Memory B cell (primary cell): ENCODE measurements around the gene PLD6.
A peak's percentile ranks its signal among the peaks of the same experiment; 100 is the strongest.
"Not testable (repeated sequence)": the region's sequence is repeated elsewhere in the genome, so short reads cannot be mapped to it uniquely, and the experiment has no call there.

Experiments used
- ATAC-seq: fragments of 150-1000 bp; cut with Tn5 transposase; 2 replicates; pipeline ENCODE4 v1.10.0; 2021; ENCODE audit warnings: low read depth, mild to moderate bottlenecking, moderate library complexity
- DNase-seq, 2 donors: peaks; one replicate each; pipeline ENCODE4 v3.0.0; 2022; ENCODE audit warnings: low spot score in 2 of 2
- H3K27ac Mint-ChIP-seq: one replicate; pipeline ENCODE4 v1.8.0; 2022; ENCODE audit warnings: mild to moderate bottlenecking, moderate library complexity, mixed read lengths
- H3K27me3 Mint-ChIP-seq: one replicate; pipeline ENCODE4 v1.8.0; 2022; ENCODE audit warnings: mixed read lengths
- H3K36me3 Mint-ChIP-seq: one replicate; pipeline ENCODE4 v1.8.0; 2022; ENCODE audit warnings: mild to moderate bottlenecking, mixed read lengths
- H3K4me1 Mint-ChIP-seq: one replicate; pipeline ENCODE4 v1.8.0; 2022; ENCODE audit warnings: mixed read lengths
- H3K4me3 Mint-ChIP-seq: one replicate; pipeline ENCODE4 v1.8.0; 2022; ENCODE audit warnings: mild to moderate bottlenecking, moderate library complexity, mixed read lengths
- H3K9me3 Mint-ChIP-seq: one replicate; pipeline ENCODE4 v1.8.0; 2022; ENCODE audit warnings: mixed read lengths

PLD6 gene

DNA sequence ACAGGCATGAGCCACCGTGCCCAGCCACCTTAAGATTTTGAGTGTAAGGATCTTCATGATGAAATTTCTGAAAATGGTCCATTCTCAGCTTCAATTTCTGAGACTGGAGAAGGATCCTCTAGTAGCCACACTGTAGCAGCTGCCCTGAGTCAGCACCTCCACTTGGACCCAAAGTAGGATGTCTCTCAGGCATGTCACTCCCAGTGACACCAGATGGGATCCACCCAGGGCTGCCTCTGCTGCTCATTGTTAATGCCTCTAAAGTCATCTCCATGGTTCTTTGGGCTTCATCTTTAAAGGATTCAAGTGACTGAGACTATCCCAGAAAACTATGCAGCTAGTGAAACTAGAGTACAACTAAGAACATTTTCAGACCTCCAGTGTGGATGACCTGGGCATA is 7.9 kb downstream of the PLD6 start:
- ATAC-seq (no peak), DNase-seq (no peak)
- no peak overlapping the region for H3K4me3 Mint-ChIP-seq
- no peaks in the 10 kb centered on the region for H3K27me3 Mint-ChIP-seq
- H3K9me3 Mint-ChIP-seq: no peaks in the 10 kb centered on the region
- H3K36me3 Mint-ChIP-seq: peaks cover 3% of the 10 kb centered on the region
- peaks cover 3% of the 10 kb centered on the region for H3K4me1 Mint-ChIP-seq
- no peak overlapping the region for H3K27ac Mint-ChIP-seq

DNA sequence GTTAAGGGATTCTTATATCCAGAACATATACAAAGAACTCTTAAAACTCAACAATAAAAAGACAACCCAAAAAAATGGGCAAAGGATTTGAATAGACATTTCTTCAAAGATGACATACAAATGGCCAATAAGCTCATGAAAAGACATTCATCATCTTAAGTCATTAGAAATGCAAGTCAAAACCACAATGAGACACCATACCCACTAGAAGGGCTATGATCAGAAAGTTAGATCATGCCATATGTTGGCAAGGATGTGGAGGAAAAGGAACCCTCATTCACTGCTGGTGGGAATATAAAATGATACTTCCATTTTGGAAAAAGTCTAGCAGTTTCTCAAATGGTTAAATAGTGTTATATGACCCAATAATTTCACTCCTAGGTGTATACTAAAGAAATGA is 9.4 kb downstream of the PLD6 start:
- DNase-seq (no peak), ATAC-seq (no peak)
- no peaks in the 10 kb centered on the region for H3K9me3 Mint-ChIP-seq
- H3K4me3 Mint-ChIP-seq: no peak overlapping the region
- H3K27me3 Mint-ChIP-seq: no peaks in the 10 kb centered on the region
- H3K4me1 Mint-ChIP-seq: peaks cover 3% of the 10 kb centered on the region
- no peaks in the 10 kb centered on the region for H3K36me3 Mint-ChIP-seq
- peak overlapping the region; percentile 69 for H3K27ac Mint-ChIP-seq

DNA sequence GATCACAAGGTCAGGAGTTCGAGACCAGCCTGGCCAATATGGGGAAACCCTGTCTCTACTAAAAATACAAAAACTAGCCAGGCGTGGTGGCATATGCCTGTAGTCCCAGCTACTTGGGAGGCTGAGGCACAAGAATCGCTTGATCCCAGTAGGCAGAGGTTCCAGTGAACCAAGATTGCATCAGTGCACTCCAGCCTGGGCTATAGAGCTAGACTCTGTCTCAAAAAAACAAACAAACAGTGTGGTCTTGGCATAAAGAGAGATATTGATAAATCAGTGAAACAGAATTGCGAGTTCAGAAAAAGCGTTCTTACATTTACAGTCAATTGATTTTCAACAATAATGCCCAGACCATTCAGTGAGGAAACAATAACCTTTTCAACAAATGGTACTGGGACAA is 10.7 kb downstream of the PLD6 start:
- not testable (repeated sequence) for H3K4me1 Mint-ChIP-seq, H3K36me3 Mint-ChIP-seq, ATAC-seq, H3K9me3 Mint-ChIP-seq, H3K27me3 Mint-ChIP-seq, H3K27ac Mint-ChIP-seq, DNase-seq, H3K4me3 Mint-ChIP-seq

DNA sequence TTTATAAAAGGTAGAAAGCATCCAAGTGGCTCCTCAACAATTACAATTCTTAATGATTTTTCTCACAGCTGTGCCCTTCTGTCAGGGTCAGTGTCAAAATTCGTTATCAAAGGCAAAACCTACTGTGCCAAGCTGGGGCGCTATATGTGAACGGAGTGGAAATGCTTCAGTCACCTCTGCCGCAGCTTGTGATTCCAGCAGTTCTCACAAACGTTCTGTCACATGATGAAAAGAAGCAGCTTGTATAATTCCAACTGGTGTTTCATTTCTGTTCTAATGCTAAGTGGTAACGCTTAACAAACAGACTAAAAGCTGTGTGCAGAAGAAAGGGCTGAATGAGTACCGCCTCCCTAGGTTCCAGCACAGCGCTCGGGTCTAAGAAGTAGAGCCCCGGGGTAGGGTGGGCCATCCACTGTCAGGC is 14.2 kb downstream of the PLD6 start:
- Mint-ChIP-seq H3K27me3 (no peaks in the 10 kb centered on the region), H3K4me1 (no peaks in the 10 kb centered on the region), H3K36me3 (peaks cover 2% of the 10 kb centered on the region), H3K4me3 (no peak overlapping the region), H3K9me3 (no peaks in the 10 kb centered on the region), H3K27ac (no peak overlapping the region)
- ATAC-seq (no peak), DNase-seq (no peak)

DNA sequence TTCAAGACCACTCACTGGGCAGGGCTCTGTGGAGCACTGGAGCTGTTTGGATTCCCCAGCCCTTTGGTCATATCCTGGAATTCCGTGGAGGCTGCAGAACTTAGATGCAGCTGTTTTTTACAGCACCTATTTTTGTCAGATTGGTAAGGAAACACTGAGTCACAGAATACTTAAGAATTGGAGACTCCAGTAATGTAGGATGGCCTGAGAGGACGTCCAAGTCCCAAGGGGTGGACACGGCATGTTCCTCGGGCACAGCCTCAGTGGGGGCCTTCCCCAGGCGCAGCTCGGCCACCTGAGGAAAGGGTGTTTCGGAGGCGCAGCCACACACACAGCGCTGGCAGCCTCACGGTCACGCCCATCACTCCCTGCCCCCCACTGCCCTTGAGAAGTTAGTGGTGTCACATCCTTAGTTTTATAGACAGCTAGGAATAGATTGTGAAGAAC is 14.8 kb downstream of the PLD6 start:
- H3K4me3 Mint-ChIP-seq: no peak overlapping the region
- ATAC-seq: no peak
- no peaks in the 10 kb centered on the region for H3K4me1 Mint-ChIP-seq
- H3K27me3 Mint-ChIP-seq: no peaks in the 10 kb centered on the region
- H3K27ac Mint-ChIP-seq: no peak overlapping the region
- no peak for DNase-seq
- no peaks in the 10 kb centered on the region for H3K9me3 Mint-ChIP-seq
- peaks cover 2% of the 10 kb centered on the region for H3K36me3 Mint-ChIP-seq

DNA sequence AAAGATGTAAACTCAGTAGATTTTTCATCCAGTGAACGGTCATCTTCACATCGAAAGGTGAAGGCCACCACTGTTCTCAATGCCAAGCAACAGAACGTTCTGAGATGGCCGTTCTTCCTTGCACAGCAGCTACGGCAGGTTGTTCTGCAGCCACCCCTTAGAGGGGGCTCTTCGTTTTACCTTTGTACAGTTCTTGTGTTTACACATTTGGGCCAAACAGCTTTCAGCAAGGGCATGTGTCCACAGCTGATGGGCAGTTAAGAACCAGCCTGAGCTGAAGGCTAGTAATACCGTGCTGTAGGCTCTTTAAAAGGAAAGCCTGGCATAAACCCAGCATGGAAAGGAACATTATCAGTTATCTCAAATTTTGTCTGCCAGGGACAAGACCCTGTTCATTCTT is 15.9 kb downstream of the PLD6 start:
- DNase-seq (no peak), ATAC-seq (no peak)
- no peak overlapping the region for H3K4me3 Mint-ChIP-seq
- no peaks in the 10 kb centered on the region for H3K9me3 Mint-ChIP-seq
- H3K27ac Mint-ChIP-seq: no peak overlapping the region
- peaks cover 2% of the 10 kb centered on the region for H3K4me1 Mint-ChIP-seq
- H3K27me3 Mint-ChIP-seq: no peaks in the 10 kb centered on the region
- peaks cover 2% of the 10 kb centered on the region for H3K36me3 Mint-ChIP-seq

DNA sequence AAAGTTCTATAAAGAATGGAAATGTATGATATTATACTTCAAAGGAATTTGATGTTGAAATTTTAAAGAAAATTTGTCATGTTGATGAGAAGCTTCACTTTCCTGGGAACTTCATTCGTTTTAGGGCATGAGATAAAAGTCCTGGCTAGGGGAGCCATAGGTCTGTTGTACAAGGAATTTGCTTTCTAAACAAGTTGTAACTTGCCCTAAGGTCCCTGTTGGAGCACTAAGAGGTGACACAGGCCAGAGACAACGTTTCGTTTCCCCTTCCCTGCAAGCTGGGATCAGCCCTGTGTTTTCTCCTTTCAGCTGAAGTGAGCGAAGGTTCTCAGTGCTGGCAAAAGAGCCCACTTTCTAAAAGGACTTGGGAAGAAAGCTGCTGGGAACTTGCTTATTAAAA is 16.6 kb downstream of the PLD6 start:
- Mint-ChIP-seq H3K27me3 (no peaks in the 10 kb centered on the region), H3K4me1 (peaks cover 5% of the 10 kb centered on the region), H3K36me3 (peaks cover 2% of the 10 kb centered on the region), H3K4me3 (no peak overlapping the region), H3K9me3 (no peaks in the 10 kb centered on the region), H3K27ac (no peak overlapping the region)
- DNase-seq (no peak), ATAC-seq (no peak)

DNA sequence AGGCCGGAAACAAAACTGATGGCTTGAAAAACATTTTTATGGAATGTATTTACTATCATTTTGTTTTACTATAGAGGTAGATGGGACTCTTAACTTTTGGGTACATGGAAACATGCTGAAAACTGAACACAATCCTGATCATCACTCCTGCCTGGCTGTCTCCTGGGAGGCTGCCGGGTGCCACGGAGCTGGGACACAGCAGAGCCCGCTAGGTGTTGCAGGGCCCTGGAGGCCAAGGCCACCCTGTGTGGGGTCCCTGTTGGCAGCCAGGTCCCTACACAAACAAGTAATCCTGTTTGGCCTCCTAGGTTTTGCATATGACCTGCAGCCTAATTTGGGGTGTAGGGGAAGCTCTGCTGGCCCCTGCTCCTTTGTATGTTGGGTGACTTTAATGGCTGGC is 17.5 kb downstream of the PLD6 start:
- H3K4me1 Mint-ChIP-seq: peaks cover 5% of the 10 kb centered on the region
- no peaks in the 10 kb centered on the region for H3K9me3 Mint-ChIP-seq
- no peaks in the 10 kb centered on the region for H3K27me3 Mint-ChIP-seq
- no peak overlapping the region for H3K27ac Mint-ChIP-seq
- ATAC-seq (no peak), DNase-seq (no peak)
- no peak overlapping the region for H3K4me3 Mint-ChIP-seq
- peaks cover 2% of the 10 kb centered on the region for H3K36me3 Mint-ChIP-seq

DNA sequence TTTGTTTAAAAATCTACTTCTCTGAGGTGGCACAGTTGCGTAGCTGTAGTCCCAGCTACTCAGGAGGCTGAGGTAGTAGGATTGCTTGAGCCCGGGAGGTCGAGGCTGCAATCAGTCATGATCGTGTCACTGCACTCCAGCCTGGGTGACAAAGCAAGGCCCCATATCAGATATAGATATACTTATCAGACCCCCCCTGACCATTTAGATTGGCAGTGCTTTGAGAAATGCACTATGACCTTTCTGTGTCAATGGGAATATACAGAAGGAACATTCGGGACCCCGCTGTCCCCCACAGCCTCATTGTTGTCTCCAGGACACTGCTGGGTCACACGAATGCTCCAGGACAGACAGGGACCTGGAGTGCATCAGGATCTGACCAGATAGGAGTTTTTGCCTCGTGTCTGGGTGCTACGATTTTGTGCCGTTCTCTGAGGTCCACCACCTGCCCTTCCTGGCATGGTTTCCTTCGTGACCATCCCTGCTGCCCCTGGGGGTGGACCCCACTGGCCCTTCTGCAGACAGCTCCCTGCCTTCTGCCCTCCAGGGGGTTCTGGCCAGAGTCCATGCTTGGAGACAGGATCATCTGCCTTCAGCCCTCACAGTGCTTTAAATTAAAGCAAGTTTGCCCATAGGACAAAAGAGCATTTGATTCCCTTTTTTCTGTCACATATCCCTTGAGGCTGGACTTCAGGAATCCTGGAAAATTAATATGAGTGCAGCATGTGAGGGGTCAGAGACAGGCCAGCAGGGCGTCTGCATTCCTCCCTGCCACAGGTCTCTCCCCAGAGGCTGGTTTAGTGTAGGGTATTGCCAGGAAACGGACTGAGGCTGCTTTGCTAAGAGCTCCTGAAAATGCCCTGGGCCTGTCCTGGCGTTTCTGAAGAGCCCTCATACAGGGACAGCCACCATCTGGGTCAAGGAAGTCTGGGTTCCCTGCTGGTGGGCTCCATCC is 19.3 kb downstream of the PLD6 start:
- peaks cover 5% of the 10 kb centered on the region for H3K36me3 Mint-ChIP-seq
- peak overlapping the region; percentile 28 for H3K27ac Mint-ChIP-seq
- H3K27me3 Mint-ChIP-seq: no peaks in the 10 kb centered on the region
- no peaks in the 10 kb centered on the region for H3K9me3 Mint-ChIP-seq
- H3K4me1 Mint-ChIP-seq: peaks cover 11% of the 10 kb centered on the region
- H3K4me3 Mint-ChIP-seq: no peak overlapping the region
- ATAC-seq: no peak
- no peak for DNase-seq

DNA sequence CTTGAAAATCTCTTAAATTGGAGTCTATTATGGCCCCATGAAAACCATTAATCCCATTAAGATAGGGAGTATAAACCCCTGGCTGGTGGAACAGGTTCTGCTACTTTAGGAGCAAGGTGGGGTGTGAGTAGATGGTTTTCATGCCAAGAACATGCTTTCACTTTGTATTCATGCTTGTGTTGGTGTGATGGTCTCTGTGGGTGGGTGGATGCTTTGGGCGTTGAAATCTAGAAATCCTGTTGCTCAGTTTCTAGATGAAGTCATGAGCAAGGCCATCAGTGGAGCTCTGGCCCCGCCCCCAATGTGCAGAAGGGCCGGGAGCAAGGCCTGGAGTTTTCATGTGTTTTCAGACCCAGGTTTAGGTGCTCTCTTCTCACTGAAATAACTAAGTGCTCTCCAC is 20.1 kb downstream of the PLD6 start:
- DNase-seq (no peak), ATAC-seq (no peak)
- Mint-ChIP-seq H3K27me3 (no peaks in the 10 kb centered on the region), H3K4me1 (peaks cover 15% of the 10 kb centered on the region), H3K9me3 (no peaks in the 10 kb centered on the region), H3K36me3 (peaks cover 5% of the 10 kb centered on the region), H3K27ac (peak overlapping the region; percentile 28), H3K4me3 (no peak overlapping the region)

DNA sequence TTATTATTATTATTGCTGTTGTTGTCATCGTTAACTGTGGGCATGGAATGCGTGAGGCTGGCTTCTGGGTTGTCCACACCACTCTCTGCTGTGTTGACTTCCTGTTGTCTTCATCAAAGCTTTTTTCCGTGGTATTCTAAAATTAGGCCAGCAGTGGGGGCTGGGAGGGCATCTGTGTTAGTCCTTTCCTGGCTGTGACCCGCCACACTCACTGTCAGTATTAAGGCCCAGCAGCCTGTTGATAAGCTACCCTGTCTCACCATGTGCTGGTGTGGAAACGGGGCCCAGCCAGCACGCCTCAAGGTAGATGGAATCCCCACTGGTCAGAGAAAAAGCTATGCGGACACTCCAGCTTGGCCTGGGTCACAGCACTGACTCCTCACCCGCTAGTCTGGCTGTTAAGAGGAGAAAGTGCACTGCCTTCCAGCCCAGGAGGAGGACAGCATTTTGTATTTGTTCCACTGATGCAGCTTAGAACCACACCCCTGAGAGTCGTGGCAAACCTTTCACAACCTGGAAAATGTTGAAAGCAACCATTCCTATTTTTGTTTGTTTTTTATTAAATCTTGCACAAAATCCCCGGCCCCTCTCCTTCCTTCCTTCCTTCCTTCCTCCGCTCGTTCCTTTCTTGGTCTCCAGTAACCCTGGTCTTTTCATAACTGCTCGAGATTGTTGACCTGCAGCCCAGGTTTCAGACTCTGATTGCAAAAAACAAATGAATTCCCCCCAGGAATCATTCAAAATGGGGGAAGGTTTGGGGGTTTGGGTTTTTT is 21.0 kb downstream of the PLD6 start:
- H3K27me3 Mint-ChIP-seq, ATAC-seq, DNase-seq, H3K4me3 Mint-ChIP-seq, H3K9me3 Mint-ChIP-seq: not testable (repeated sequence)
- H3K4me1 Mint-ChIP-seq: peaks cover 21% of the 10 kb centered on the region
- H3K36me3 Mint-ChIP-seq: peaks cover 10% of the 10 kb centered on the region
- H3K27ac Mint-ChIP-seq: peak overlapping the region; percentile 23

DNA sequence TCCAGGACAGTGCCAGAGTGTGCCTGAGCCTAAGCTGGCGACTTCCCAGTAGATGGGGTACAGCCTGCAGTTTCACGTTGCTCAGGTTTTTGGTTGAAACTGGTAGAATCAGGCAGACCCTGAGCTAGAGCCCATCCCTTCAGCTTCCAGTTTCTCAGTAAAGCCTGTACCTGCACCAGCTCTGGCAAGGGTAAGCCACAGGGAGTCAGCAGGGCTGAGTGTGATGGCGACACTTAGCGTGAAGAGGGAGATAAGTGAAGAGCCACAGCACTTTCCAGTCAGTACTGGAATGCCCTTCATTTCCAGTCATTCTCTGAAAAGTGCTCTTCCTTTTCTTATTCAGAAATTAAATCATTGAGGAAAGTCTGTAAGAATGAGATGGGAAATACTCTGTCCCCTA is 22.4 kb downstream of the PLD6 start:
- peaks cover 15% of the 10 kb centered on the region for H3K36me3 Mint-ChIP-seq
- no peak overlapping the region for H3K4me3 Mint-ChIP-seq
- H3K27ac Mint-ChIP-seq: no peak overlapping the region
- DNase-seq (no peak), ATAC-seq (no peak)
- H3K4me1 Mint-ChIP-seq: peaks cover 27% of the 10 kb centered on the region
- H3K27me3 Mint-ChIP-seq: no peaks in the 10 kb centered on the region
- H3K9me3 Mint-ChIP-seq: no peaks in the 10 kb centered on the region

DNA sequence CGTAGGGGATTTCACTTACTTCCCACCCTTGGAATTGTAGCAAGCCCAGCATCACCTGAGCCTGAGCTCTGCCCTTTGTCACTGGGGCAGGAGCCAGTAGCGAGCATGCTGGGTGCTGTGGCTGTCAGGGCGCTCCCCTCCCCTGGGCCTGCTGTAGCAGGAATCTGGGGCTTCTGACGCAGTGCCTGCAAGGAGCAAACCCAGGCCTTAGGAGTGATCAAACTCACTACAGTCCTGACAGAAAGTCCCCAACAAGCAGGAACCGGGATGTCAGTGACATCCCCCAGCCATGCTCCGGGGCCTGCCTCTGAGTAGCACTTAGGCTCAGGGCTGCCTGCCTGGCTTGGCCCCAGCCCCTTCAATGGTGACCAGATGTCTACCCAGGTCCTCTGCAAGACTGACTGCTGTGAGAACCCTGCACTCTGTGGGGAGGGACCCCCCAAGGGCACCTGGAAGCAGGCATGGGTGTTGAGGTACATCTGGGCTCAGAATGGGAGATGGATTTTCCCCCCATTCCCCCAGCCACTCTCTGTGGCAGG is 23.5 kb downstream of the PLD6 start:
- DNase-seq (no peak), ATAC-seq (no peak)
- H3K4me3 Mint-ChIP-seq: no peak overlapping the region
- H3K27ac Mint-ChIP-seq: peak overlapping the region; percentile 89
- peaks cover 16% of the 10 kb centered on the region for H3K36me3 Mint-ChIP-seq
- peaks cover 27% of the 10 kb centered on the region for H3K4me1 Mint-ChIP-seq
- no peaks in the 10 kb centered on the region for H3K27me3 Mint-ChIP-seq
- H3K9me3 Mint-ChIP-seq: no peaks in the 10 kb centered on the region
